Stromal cell of bone marrow (primary cell): ENCODE measurements around the gene APOO.
"Not testable (repeated sequence)": the region's sequence is repeated elsewhere in the genome, so short reads cannot be mapped to it uniquely, and the experiment has no call there.

Experiments
- DNase-seq: peaks from one replicate; pipeline ENCODE4 v3.0.0-alpha.2; 2012; ENCODE audit warnings: low read depth

APOO gene

DNA sequence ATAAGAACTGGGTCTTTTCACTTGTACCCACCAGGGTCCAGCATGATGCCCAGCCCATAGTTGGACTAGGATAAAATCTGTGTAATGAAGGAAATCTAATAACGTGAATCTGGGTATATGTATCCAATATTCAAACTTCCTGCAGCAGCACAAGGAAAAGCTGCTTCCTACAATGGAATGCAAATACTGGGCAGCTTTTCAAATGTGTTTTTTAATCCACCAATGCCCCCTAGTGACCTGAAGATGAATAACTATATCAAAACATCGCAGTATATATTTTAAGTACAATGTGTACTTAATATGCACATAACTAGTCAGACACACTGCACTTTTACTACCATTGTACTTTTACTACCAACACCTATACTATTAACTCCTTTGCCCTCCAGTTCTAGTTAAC, 5.3 kb downstream of the APOO start:
- no peak for DNase-seq

- peak; percentile 59 for DNase-seq
Measured at GRCh38 chrX:23901805-23902204, 5.9 kb downstream of the APOO start.

- no peak for DNase-seq
Measured at GRCh38 chrX:23901060-23901459, 6.7 kb downstream of the APOO start.

GRCh38 chrX:23900220-23900797, 7.4 kb downstream of the APOO start:
- DNase-seq: no peak

DNA sequence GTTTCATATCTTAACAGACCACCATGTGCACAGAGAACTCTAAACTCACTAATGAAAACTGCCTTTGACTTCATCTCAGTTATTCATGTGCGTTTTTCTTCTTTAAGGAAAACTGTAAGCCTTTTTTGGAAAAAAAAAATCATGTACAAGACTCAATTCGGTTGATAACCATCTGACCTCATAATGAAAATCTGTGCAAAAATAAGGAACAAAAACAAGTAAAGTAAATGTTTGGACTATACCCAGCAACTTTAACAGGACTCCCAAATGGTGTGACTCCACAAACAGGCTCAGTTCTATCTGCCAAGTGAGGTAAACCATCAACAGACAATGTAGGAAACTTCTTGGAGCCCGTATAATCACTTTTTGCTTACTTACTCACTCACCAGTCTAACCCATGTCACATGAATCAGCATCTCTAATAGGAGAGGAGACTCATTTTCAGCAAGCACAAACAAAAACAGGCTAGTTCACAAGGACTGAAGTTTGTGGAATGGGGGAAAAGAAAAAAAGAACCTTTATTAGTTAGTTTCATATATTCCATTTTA, 9.3 kb downstream of the APOO start:
- no peak for DNase-seq

GRCh38 chrX:23896981-23897380, 10.8 kb downstream of the APOO start:
- no peak for DNase-seq

DNA sequence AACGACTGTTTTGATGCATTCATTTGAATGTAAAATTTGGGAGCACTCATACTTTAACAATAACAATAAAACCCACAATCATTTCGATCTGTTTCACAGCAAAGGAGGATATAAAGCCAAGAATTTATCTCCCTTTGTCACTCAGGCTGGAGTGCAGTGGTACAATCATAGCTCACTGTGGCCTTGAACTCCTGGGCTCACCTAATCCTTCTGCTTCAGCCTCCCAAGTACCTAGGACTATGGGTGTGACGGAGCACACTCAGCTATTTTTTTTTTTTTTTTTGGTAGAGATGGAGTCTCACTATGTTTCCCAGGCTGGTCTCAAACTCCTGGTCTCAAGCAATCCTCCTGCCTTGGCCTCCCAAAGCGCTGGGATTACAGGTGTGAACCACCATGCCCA, 11.2 kb downstream of the APOO start:
- DNase-seq: not testable (repeated sequence)

DNA sequence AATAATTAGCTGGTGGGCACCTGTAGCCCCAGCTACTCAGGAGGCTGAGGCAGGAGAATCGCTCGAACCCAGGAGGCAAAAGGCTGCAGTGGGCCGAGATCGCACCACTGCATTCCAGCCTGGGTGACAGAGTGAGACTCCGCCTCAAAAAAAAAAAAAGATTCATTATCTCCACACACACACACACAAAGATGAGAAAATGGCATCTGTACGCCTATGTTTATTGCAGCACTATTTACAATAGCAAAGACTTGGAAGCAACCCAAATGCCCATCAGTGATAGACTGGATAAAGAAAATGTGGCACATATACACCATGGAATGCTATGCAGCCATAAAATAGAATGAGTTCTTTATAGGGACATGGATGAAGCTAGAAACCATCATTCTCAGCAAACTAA, 12.7 kb downstream of the APOO start:
- DNase-seq: not testable (repeated sequence)

DNA sequence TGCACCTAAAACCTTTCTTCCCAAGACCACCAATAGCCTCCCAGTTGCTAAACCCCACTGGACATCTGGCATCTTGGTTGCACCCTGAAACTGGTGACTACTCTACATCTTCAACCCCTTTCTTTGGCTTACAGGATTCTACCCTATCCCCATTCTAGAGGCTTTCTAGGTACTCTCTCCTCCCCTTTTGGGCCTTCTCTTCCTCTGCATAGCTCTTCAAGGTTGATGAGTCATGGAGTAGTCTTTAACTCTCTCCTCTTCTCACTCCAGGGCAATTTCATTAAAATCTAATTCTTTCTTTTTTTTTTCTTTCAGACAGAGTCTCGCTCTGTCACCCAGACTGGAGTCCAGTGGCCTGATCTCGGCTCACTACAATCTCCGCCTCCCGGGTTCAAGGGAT, 16.8 kb downstream of the APOO start:
- no peak for DNase-seq

GRCh38 chrX:23888887-23889501, 18.7 kb downstream of the APOO start:
- DNase-seq: no peak

DNA sequence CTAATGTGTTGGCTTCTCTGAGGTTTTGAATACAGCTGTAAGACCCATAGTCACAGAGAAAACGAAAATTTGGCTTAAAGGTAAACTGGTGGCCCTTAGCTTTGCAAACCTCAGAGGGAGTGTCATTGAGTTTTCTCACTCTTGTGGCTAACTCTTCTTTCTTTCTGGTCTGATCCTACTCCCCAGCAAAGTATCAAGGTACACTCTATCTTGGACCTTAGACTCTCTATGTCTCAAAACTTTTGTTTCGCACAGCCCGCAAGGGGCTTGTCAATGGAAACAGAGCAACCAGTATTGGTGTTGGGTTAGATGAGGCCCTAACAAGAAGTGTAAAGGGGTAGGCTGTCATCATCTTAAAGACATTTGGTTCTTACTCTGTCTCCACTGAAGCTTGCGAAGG, 19.8 kb downstream of the APOO start:
- no peak for DNase-seq

GRCh38 chrX:23887451-23887850, 20.3 kb downstream of the APOO start:
- DNase-seq: no peak

GRCh38 chrX:23885803-23886202, 21.9 kb downstream of the APOO start:
- no peak for DNase-seq

DNA sequence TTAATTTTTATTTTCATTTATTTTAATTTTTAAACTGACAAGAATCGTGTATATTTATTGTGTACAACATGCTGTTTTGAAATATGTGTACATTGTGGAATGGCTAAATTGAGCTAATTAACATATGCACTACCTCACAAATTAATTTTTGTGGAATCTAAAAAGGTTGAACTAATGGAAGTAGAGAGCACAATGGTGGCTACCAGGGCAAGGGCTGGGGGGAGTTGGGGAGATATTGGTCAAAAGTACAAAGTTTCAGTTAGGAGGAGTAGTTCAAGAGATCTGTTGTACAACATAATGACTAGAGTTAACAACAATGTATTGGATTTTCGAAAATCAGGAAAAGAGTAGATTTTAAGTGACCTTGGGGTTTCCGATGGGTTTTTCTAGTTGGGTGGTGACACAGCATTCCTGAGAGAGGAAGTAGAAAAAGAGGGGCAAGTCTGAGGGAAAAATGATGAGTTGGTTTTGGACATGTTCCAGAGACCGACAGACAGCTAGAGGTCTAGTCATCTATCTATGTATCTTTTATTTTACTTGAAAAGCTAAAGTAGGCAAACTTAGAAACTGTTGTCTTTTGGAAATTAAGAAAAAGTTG, 23.2 kb downstream of the APOO start:
- DNase-seq: no peak

DNA sequence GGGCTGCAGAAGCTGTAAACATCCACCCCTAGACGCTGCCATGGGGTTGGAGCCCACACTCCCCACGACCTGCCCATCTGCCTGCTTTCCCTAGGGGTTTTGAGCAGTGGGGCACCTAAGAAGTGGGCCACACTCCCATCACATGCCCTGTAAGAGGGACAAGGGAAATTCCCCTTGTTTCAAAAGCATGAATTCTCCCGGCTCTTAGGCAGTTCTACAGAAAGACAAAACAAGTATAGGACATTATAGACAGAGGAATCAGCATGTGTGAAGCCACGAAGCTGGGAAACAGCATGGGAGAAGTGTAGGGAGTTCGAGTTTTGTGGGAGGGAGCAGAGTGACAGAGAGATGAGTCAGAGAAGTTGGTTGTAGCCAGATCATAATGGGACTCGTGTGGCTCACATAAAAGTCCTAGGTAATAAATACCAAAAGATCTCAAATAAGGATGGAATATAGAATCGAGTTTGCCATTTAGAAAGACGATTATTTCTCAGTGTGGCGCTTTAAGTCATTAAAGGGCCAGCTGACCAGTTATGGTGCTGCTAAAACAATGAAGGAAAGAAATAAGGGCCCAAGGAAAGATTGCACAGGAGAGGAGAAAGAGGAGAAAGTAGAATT, 23.9 kb downstream of the APOO start:
- peak; percentile 64 for DNase-seq

DNA sequence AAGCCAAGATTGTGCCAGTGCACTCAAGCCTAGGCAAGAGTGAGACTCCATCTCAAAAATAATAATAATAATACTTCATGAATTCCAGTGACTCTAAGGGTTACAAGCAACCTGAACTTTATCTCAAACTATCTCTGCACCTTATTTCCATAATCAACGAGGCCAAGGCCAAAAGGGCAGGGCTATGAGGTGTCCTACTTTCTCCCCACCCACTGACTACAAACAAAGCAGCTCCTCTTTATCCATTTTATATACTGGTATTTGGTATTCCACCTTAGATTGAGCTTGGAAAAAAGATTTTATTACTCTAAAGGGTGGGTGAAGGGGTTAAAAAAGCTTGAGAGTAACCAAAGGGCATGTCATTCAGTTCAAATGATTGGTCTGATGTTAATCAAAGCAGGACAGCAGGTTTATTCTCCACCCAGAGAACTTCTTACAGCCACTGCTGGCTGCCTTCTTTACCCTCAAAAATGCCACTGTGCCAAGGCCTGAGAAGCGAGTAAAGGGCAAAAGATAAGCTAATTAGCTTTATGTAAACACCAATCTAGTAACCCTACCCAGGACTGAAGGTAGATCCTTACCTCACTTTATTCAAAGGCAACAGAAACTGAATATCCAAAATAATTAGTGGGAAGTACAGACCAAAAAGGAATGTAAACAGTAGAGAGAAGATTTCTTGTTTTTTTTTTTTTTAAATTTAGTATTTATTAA, 28.2 kb downstream of the APOO start:
- no peak for DNase-seq

GRCh38 chrX:23871905-23872546, 35.7 kb downstream of the APOO start:
- no peak for DNase-seq

DNA sequence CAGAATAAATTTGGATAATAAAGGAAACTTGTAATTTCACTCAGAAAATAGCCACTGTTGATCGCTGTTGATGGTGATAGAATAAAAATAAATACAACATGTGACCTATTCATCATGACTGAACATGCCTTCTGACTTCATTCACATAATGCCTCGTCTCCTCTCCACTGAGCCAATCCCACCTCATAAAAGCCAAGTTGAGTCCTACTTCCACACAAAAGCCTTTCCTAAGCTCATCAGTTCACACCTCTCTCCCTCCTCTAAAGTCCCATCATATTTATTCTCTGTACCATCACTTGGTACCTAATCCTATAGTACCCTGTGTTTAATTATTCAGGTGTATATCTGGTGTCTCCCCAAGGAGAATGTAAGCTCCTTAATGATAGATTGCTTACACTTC, 37.7 kb downstream of the APOO start:
- no peak for DNase-seq

- no peak for DNase-seq
Measured at GRCh38 chrX:23864742-23865326, 42.9 kb downstream of the APOO start.

DNA sequence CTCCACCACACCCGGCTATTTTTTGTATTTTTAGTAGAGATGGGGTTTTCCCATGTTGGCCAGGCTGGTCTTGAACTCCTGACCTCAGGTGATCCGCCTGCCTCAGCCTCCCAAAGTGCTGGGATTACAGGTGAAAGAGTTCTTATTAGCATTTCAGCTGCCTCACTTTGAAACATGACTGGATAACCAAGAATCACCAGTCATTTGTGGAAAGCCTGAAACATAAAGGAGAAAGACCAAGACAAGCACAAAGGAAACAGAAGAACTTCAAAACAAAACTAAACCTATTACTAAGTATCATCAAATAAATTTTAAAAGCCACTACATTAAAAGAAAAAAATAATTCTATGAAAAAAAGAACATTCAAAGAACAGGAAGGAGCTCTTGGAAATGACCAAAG, 45.8 kb downstream of the APOO start:
- not testable (repeated sequence) for DNase-seq

GRCh38 chrX:23861215-23861896, 46.4 kb downstream of the APOO start:
- no peak for DNase-seq
